Prostate gland (tissue), 2 donors: Measurements from ENCODE around the gene ATP1A1. TPM values are rescaled to one million over a fixed set of nuclear protein-coding genes. Genes with fewer than 3 reads are reported as not detected.

ENCODE experiments used
- DNase-seq: peaks from one replicate; pipeline ENCODE4 v3.0.0-alpha.2; 2019; ENCODE audit warnings: low spot score
- H3K27ac ChIP-seq, 2 donors: fragments of 200-600 bp; sonication (generic); 2 replicates each; pipeline ENCODE4 v1.5.1; 2017 to 2019
- H3K27me3 ChIP-seq: fragments of 200-600 bp; sonication (generic); replicated peaks from 2 replicates; pipeline ENCODE4 v1.5.1; 2019; ENCODE audit not compliant: insufficient read depth
- H3K36me3 ChIP-seq, 2 donors: fragments of 200-600 bp; sonication (generic); 1 replicate in 1 of 2; 2 replicates in 1 of 2; pipeline versions ENCODE4 v1.5.1 to v1.8.1; 2017 to 2019
- H3K4me1 ChIP-seq: fragments of 200-600 bp; sonication (generic); replicated peaks from 2 replicates; pipeline ENCODE4 v1.5.1; 2019
- H3K4me3 ChIP-seq, 2 donors: fragments of 200-600 bp; sonication (generic); 2 replicates each; pipeline ENCODE4 v1.5.1; 2017 to 2019
- H3K9me3 ChIP-seq: fragments of 200-600 bp; sonication (generic); 2 replicates; pipeline ENCODE4 v1.5.1; 2017
- CTCF ChIP-seq, 4 experiments: fragments of 200-600 bp in 2 of 4; fragments of 450-650 bp in 2 of 4; sonication (generic) in 2 of 4; IDR thresholded peaks; 1 replicate in 3 of 4; 2 replicates in 1 of 4; pipeline ENCODE4 v1.5.1; 2016 to 2019; ENCODE audit warnings: antibody characterized with exemption in 4 of 4, mild to moderate bottlenecking in 2 of 4, moderate library complexity in 2 of 4
- POLR2A ChIP-seq: fragments of 450-650 bp; IDR thresholded peaks from one replicate; pipeline ENCODE4 v1.6.1; 2016; ENCODE audit warnings: antibody characterized with exemption, mild to moderate bottlenecking
- POLR2AphosphoS5 ChIP-seq: sonication (generic); formaldehyde crosslinking; IDR thresholded peaks from one replicate; pipeline ENCODE4 v1.6.1; 2017; ENCODE audit warnings: antibody characterized with exemption
- WGBS: methylation state at CpG from one replicate; pipeline ENCODE4 v1.1.5; 2018; 5-methylcytosine and 5-hydroxymethylcytosine counted together
- intact Hi-C: fragments of 100-400 bp; cut with DNase I; formaldehyde crosslinking; loops from one replicate; pipeline ENCODE4 v1.14.2; 2022
- total RNA-seq, 2 donors: library from RNA; depleted of rRNA; stranded (reverse); fragments of >200 nt; gene quantifications; one replicate each; pipeline ENCODE4 v1.1.0, GENCODE V29; 2016

The ATP1A1 gene
- total RNA-seq, 2 donors from 2014 or later: 365 to 536 TPM

DNA sequence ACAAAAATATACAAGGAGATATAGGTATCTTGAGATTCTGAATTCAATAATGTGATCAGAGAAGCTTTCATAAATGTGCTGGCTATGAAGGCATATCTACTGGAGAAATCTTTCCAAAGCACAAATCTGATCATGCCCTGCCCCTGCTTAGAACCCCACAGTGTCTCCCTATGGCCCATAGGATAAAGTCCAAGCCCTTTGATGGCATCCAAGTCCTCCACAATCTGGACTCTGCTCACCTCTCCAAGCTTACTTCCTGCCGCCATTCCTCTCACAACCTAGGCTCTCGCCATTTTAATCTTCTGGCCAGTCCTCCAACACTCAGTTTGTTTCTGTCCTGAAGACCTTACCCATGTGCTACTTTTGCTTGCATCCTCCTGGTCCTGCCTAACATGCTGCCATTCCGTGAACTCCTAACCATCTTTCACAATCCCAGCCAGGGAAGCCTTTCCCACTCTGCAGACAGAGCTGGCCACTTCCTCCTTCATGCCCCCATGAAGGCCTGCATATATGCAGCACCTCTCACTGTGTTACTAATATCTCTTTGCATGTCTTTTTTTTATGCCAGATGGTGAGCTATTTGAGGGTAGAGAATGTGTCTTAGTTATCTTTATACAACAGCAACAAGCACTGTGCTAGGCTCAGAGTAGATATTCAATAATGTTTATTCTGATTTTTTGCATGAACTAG, 5.6 kb upstream of the ATP1A1 start:
- no peak overlapping the region for H3K27ac ChIP-seq
- intact Hi-C loops: no loop called here
- H3K4me1 ChIP-seq: no peaks in the 10 kb centered on the region
- no peaks in the 10 kb centered on the region for H3K9me3 ChIP-seq
- 94% methylated on average over 3 of the region's 3 CpGs for WGBS
- H3K36me3 ChIP-seq: no peaks in the 10 kb centered on the region
- no peak for DNase-seq
- H3K27me3 ChIP-seq: no peaks in the 10 kb centered on the region
- TF ChIP-seq CTCF (IDR thresholded peaks at IDR 0.05) (no peak), POLR2A (no peak), POLR2AphosphoS5 (no peak)
- H3K4me3 ChIP-seq: no peak overlapping the region

GRCh38 chr1:116368241-116368640, 4.8 kb upstream of the ATP1A1 start:
- DNase-seq: no peak
- WGBS: 80% methylated on average over 2 of the region's 2 CpGs
- intact Hi-C loops: no loop called here
- Histone ChIP-seq H3K36me3 (no peaks in the 10 kb centered on the region), H3K9me3 (no peaks in the 10 kb centered on the region), H3K27me3 (no peaks in the 10 kb centered on the region), H3K27ac (no peak overlapping the region), H3K4me3 (no peak overlapping the region), H3K4me1 (no peaks in the 10 kb centered on the region)
- TF ChIP-seq POLR2A: no peak
- TF ChIP-seq CTCF (IDR thresholded peaks at IDR 0.05): no peak

DNA sequence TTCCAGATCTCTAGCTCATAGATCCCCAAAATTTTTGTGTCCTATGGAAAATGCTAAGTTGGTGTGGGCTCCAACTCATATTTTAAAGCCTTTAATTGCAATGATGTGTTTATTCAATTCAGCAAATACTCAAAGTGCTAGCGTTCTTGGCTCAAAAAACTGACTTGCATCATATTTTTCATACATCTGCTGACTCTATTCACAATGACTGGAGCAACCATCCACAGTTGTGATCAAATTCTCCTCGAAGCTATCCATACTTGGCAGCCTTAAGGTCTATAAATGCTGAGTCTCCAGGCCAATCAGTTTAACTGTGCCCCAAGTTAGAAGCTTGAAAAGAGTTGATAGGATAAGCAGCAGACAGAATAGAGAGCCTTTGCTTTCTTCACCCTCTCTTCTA, 2.9 kb upstream of the ATP1A1 start:
- no peaks in the 10 kb centered on the region for H3K36me3 ChIP-seq
- WGBS: 32% methylated on average over 2 of the region's 2 CpGs
- no peaks in the 10 kb centered on the region for H3K27me3 ChIP-seq
- no peak for TF ChIP-seq POLR2A
- intact Hi-C loops: no loop called here
- no peak for DNase-seq
- H3K4me1 ChIP-seq: no peaks in the 10 kb centered on the region
- no peaks in the 10 kb centered on the region for H3K9me3 ChIP-seq
- H3K4me3 ChIP-seq: no peak overlapping the region
- H3K27ac ChIP-seq: no peak overlapping the region

DNA sequence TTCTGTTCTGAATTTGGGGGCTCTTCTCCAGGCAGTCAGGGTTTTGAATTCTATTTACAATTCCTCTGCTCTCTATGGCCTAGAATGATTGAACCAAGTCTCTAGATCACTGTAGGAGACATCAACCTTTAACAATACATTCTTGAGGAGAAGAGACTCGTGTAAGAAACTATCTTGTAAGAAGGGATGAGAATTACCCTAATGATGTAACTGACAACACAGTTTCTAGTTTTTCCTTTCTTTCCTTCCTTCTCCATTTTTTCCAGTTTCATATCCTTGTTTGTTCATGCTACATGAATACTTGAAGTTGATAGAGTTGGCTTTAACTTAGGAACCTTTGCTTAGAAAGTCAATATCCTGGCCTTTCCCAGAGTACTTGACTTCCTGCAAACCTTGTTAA, 1.3 kb upstream of the ATP1A1 start:
- no peak for DNase-seq
- intact Hi-C loops: no loop called here
- H3K27me3 ChIP-seq: no peaks in the 10 kb centered on the region
- H3K27ac ChIP-seq: peak overlapping the region; percentile 96 to 98
- H3K36me3 ChIP-seq: no peaks in the 10 kb centered on the region
- TF ChIP-seq CTCF (IDR thresholded peaks at IDR 0.05) (no peak), POLR2AphosphoS5 (no peak), POLR2A (no peak)
- peaks cover 3% of the 10 kb centered on the region for H3K4me1 ChIP-seq
- no peak overlapping the region for H3K4me3 ChIP-seq
- WGBS: 63% methylated on average over 1 of the region's 1 CpG
- H3K9me3 ChIP-seq: no peaks in the 10 kb centered on the region

DNA sequence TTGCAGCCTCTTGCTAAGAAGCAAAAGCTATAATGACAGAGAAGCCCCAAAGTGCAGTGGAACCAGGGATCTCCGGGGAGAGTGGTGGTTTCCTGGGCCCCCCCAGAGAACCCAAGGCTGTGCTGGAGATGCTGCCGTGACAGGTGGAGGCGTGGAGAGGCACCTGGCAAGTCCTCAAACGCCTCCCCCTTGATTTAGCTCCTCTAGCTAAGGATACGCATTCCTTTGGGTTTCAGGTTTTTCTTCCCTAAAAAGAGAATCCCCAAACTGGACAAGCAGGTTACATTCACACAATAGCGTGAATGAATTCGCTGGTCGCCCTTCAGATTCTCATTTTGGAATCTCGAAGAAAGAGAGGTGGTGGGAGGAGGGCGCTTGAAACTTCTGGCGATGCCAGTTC, 853 bp upstream of the ATP1A1 start:
- H3K36me3 ChIP-seq: no peaks in the 10 kb centered on the region
- no peak for DNase-seq
- H3K4me1 ChIP-seq: peaks cover 3% of the 10 kb centered on the region
- WGBS: 19% methylated on average over 11 of the region's 11 CpGs
- no peaks in the 10 kb centered on the region for H3K27me3 ChIP-seq
- intact Hi-C loops: no loop called here
- peak overlapping the region; percentile 99 to 100 for H3K4me3 ChIP-seq
- TF ChIP-seq CTCF (IDR thresholded peaks at IDR 0.05) (no peak), POLR2A (no peak), POLR2AphosphoS5 (no peak)
- H3K27ac ChIP-seq: peak overlapping the region; percentile 96 to 98
- H3K9me3 ChIP-seq: no peaks in the 10 kb centered on the region
